ENCODE measurements around the gene GNAO1.

Gene GNAO1

GRCh38 chr16:56266641-56267607, 75.6 kb downstream of the GNAO1 start:
- intact Hi-C loops (cut with DNase I; ENCODE audit: low total_unique reads): no loop called here
- Histone ChIP-seq H3K4me1 (peaks cover 0 to 57% (median 15%) of the 10 kb centered on the region in 4 donors), H3K27ac (peak overlapping the region in 1 of 2 donors; percentile 82)

GRCh38 chr16:56267888-56268287, 76.6 kb downstream of the GNAO1 start:
- Histone ChIP-seq H3K27ac (peak overlapping the region; percentile 79 to 82), H3K4me1 (peaks cover 0 to 55% (median 15%) of the 10 kb centered on the region in 4 donors)
- intact Hi-C loops (cut with DNase I; ENCODE audit: low total_unique reads): no loop called here

More at GRCh38 chr16:56266641-56267607, 75.6 kb downstream of the GNAO1 start:
- no peak overlapping the region for H3K4me3 ChIP-seq
- no peak for TF ChIP-seq CTCF (IDR thresholded peaks at IDR 0.05)
- DNase-seq: peak in 1 of 2 donors; percentile 48
- H3K36me3 ChIP-seq: no peaks in the 10 kb centered on the region
- no peaks in the 10 kb centered on the region for H3K27me3 ChIP-seq
- H3K9me3 ChIP-seq: no peaks in the 10 kb centered on the region

GRCh38 chr16:56268799-56269198, 77.5 kb downstream of the GNAO1 start:
- Histone ChIP-seq H3K4me3 (peak overlapping the region in 1 of 2 donors; percentile 36), H3K27ac (peak overlapping the region; percentile 79 to 82), H3K36me3 (no peaks in the 10 kb centered on the region), H3K4me1 (peaks cover 0 to 52% (median 11%) of the 10 kb centered on the region in 4 donors), H3K27me3 (no peaks in the 10 kb centered on the region), H3K9me3 (no peaks in the 10 kb centered on the region)
- DNase-seq: peak in 1 of 2 donors; percentile 34
- intact Hi-C loops (cut with DNase I; ENCODE audit: low total_unique reads): no loop called here
- TF ChIP-seq CTCF (IDR thresholded peaks at IDR 0.05): no peak

More at GRCh38 chr16:56267888-56268287, 76.6 kb downstream of the GNAO1 start:
- Histone ChIP-seq H3K27me3 (no peaks in the 10 kb centered on the region), H3K9me3 (no peaks in the 10 kb centered on the region), H3K4me3 (peak overlapping the region in 1 of 2 donors; percentile 36), H3K36me3 (no peaks in the 10 kb centered on the region)
- peak in 1 of 2 donors; percentile 1 for DNase-seq
- no peak for TF ChIP-seq CTCF (IDR thresholded peaks at IDR 0.05)

GRCh38 chr16:56269281-56269680, 78.0 kb downstream of the GNAO1 start:
- Histone ChIP-seq H3K4me1 (peaks cover 0 to 47% (median 9%) of the 10 kb centered on the region in 4 donors), H3K4me3 (peak overlapping the region in 1 of 2 donors; percentile 36), H3K9me3 (no peaks in the 10 kb centered on the region), H3K27ac (peak overlapping the region; percentile 79 to 82), H3K36me3 (no peaks in the 10 kb centered on the region), H3K27me3 (no peaks in the 10 kb centered on the region)
- intact Hi-C loops (cut with DNase I; ENCODE audit: low total_unique reads): no loop called here
- no peak for TF ChIP-seq CTCF (IDR thresholded peaks at IDR 0.05)
- DNase-seq: peak in 1 of 2 donors; percentile 80

GRCh38 chr16:56269811-56270684, 78.8 kb downstream of the GNAO1 start:
- H3K4me3 ChIP-seq: no peak overlapping the region

More at GRCh38 chr16:56269811-56270684, 78.8 kb downstream of the GNAO1 start:
- Histone ChIP-seq H3K36me3 (no peaks in the 10 kb centered on the region), H3K4me1 (peaks cover 0 to 41% (median 8%) of the 10 kb centered on the region in 4 donors), H3K27me3 (no peaks in the 10 kb centered on the region), H3K27ac (peak overlapping the region; percentile 79 to 82), H3K9me3 (no peaks in the 10 kb centered on the region)
- TF ChIP-seq CTCF (IDR thresholded peaks at IDR 0.05): peak; percentile 41 to 49
- intact Hi-C loops (cut with DNase I; ENCODE audit: low total_unique reads): no loop called here
- peak; percentile 48 to 87 for DNase-seq
